ENCODE results near the gene PTTG1. TPM values are rescaled to one million over a fixed set of nuclear protein-coding genes. Genes with fewer than 3 reads are reported as not detected.

The PTTG1 gene
- total and polyA plus RNA-seq, 3 donors from 2014 or later, result 153 to 429 (median 209) TPM

- Histone ChIP-seq H3K4me1 (peaks cover 7% of the 10 kb centered on the region), H3K36me3 (ENCODE audit: low read depth, missing control alignments) (no peaks in the 10 kb centered on the region), H3K4me3 (no peak overlapping the region), H3K27me3 (no peaks in the 10 kb centered on the region), H3K9me3 (no peaks in the 10 kb centered on the region), H3K27ac (no peak overlapping the region)
- intact Hi-C loops (cut with DNase I; ENCODE audit: low total_unique reads), result no loop called here
- DNase-seq, result no peak
- TF ChIP-seq POLR2A (IDR thresholded peaks at IDR 0.05) (no peak), CTCF (IDR thresholded peaks at IDR 0.05) (no peak)
- WGBS, 2 donors, result 63 to 83% methylated on average over 2 of the region's 2 CpGs
Measured at GRCh38 chr5:160471761-160472160, 50.1 kb downstream of the PTTG1 start.

- H3K27me3 ChIP-seq, result no peaks in the 10 kb centered on the region
- no peak for TF ChIP-seq POLR2A (IDR thresholded peaks at IDR 0.05)
- no peak for TF ChIP-seq CTCF (IDR thresholded peaks at IDR 0.05)
- no peak for DNase-seq
- H3K4me3 ChIP-seq, result no peak overlapping the region
- intact Hi-C loops (cut with DNase I; ENCODE audit: low total_unique reads), result no loop called here
- H3K27ac ChIP-seq, result no peak overlapping the region
- peaks cover 7% of the 10 kb centered on the region for H3K4me1 ChIP-seq
- no peaks in the 10 kb centered on the region for H3K36me3 ChIP-seq (ENCODE audit: low read depth, missing control alignments)
- H3K9me3 ChIP-seq, result no peaks in the 10 kb centered on the region
- 96 to 98% methylated on average over 4 of the region's 4 CpGs for WGBS, 2 donors
Measured at GRCh38 chr5:160472482-160472881, 50.8 kb downstream of the PTTG1 start.

GRCh38 chr5:160473681-160474080 is 52.0 kb downstream of the PTTG1 start:
- WGBS, 2 donors, result 91 to 94% methylated on average over 6 of the region's 6 CpGs
- no peaks in the 10 kb centered on the region for H3K9me3 ChIP-seq
- no peak for DNase-seq
- no peak overlapping the region for H3K4me3 ChIP-seq
- intact Hi-C loops (cut with DNase I; ENCODE audit: low total_unique reads), result no loop called here
- peaks cover 7% of the 10 kb centered on the region for H3K4me1 ChIP-seq
- no peaks in the 10 kb centered on the region for H3K27me3 ChIP-seq
- H3K27ac ChIP-seq, result no peak overlapping the region
- TF ChIP-seq CTCF (IDR thresholded peaks at IDR 0.05) (no peak), POLR2A (IDR thresholded peaks at IDR 0.05) (no peak)
- H3K36me3 ChIP-seq (ENCODE audit: low read depth, missing control alignments), result no peaks in the 10 kb centered on the region

DNA sequence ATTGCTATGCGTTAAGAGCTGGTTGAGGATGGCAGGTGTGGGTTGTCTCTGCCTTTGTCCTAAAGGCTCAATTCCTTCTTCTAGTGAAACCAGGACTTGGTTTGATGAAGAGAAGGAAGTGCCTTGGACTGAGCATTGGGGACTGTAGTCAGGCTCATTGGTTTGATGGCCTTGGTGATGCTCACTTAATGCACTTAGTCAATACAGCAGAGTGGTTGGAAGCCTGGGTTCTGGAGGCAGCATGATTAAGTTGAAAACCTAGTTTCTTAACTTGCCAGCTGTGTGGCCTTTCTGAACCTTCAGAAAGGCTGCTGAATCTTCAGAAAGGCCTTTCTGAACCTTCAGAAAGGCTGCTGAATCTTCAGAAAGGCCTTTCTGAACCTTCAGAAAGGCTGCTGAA is 52.4 kb downstream of the PTTG1 start:
- TF ChIP-seq POLR2A (IDR thresholded peaks at IDR 0.05), result no peak
- H3K4me1 ChIP-seq, result peaks cover 7% of the 10 kb centered on the region
- H3K9me3 ChIP-seq, result no peaks in the 10 kb centered on the region
- H3K27me3 ChIP-seq, result no peaks in the 10 kb centered on the region
- 90 to 100% methylated on average over 1 of the region's 1 CpG for WGBS, 2 donors
- no peaks in the 10 kb centered on the region for H3K36me3 ChIP-seq (ENCODE audit: low read depth, missing control alignments)
- no peak overlapping the region for H3K4me3 ChIP-seq
- DNase-seq, result no peak
- intact Hi-C loops (cut with DNase I; ENCODE audit: low total_unique reads), result no loop called here
- H3K27ac ChIP-seq, result no peak overlapping the region

GRCh38 chr5:160475864-160476438 is 54.3 kb downstream of the PTTG1 start:
- no peaks in the 10 kb centered on the region for H3K9me3 ChIP-seq
- no peaks in the 10 kb centered on the region for H3K36me3 ChIP-seq (ENCODE audit: low read depth, missing control alignments)
- intact Hi-C loops (cut with DNase I; ENCODE audit: low total_unique reads), result no loop called here
- peaks cover 3% of the 10 kb centered on the region for H3K4me1 ChIP-seq
- H3K27me3 ChIP-seq, result no peaks in the 10 kb centered on the region
- H3K27ac ChIP-seq, result no peak overlapping the region
- no peak overlapping the region for H3K4me3 ChIP-seq
- TF ChIP-seq POLR2A (IDR thresholded peaks at IDR 0.05) (no peak), CTCF (IDR thresholded peaks at IDR 0.05) (no peak)
- no peak for DNase-seq
- 76 to 79% methylated on average over 7 of the region's 7 CpGs for WGBS, 2 donors

Measured in testis (tissue), 3 donors.